Keratinocyte (primary cell): ENCODE data around the gene RNU1-1. TPM values are rescaled to one million over a fixed set of nuclear protein-coding genes. Genes with fewer than 3 reads are reported as not detected.
"Not testable (repeated sequence)": the region's sequence is repeated elsewhere in the genome, so short reads cannot be mapped to it uniquely, and the experiment has no call there.

Source experiments
- DNase-seq: peaks from one replicate; pipeline ENCODE4 v3.0.0-alpha.2; 2011; ENCODE audit warnings: low read depth, missing footprints, low spot score
- FAIRE-seq: peaks from 2 replicates; lab custom pipeline; 2011; peaks lifted over from hg19 to GRCh38; lab: Jason Lieb, UNC
- H2AFZ ChIP-seq: 2 replicates; pipeline ENCODE4 v1.6.0; 2012; ENCODE audit warnings: low read length, control low read depth, inconsistent platforms; ENCODE audit not compliant: control insufficient read depth
- H3K27ac ChIP-seq: 2 replicates; pipeline ENCODE4 v1.5.1; 2011; ENCODE audit warnings: low read length; ENCODE audit not compliant: control insufficient read depth, insufficient read depth
- H3K27me3 ChIP-seq: 3 replicates; pipeline ENCODE4 v1.6.0; 2011; ENCODE audit warnings: low read length; ENCODE audit not compliant: control insufficient read depth, insufficient read depth; ENCODE audit errors: extremely low read depth
- H3K36me3 ChIP-seq, 2 experiments: 2 replicates in 1 of 2; 3 replicates in 1 of 2; pipeline ENCODE4 v1.5.1; 2011; ENCODE audit warnings: low read length in 2 of 2, mild to moderate bottlenecking in 1 of 2; ENCODE audit not compliant: control insufficient read depth in 2 of 2, insufficient read depth in 2 of 2; ENCODE audit errors: extremely low read depth in 1 of 2
- H3K4me1 ChIP-seq: 3 replicates; pipeline ENCODE4 v1.5.1; 2011; ENCODE audit warnings: low read length; ENCODE audit not compliant: control insufficient read depth, insufficient read depth; ENCODE audit errors: extremely low read depth
- H3K4me2 ChIP-seq: 3 replicates; pipeline ENCODE4 v1.6.0; 2011; ENCODE audit warnings: low read depth, low read length; ENCODE audit not compliant: control insufficient read depth, insufficient read depth; ENCODE audit errors: extremely low read depth
- H3K4me3 ChIP-seq, 3 experiments: fragments of 200-600 bp in 1 of 3; sonication (generic) in 1 of 3; 2 replicates in 2 of 3; 3 replicates in 1 of 3; pipeline ENCODE4 v1.5.1; 2011 to 2016; ENCODE audit warnings: low read length in 3 of 3, mild to moderate bottlenecking in 3 of 3, control low read depth in 2 of 3, inconsistent platforms in 1 of 3, low read depth in 1 of 3, mixed read lengths in 1 of 3, mixed run types in 1 of 3, moderate library complexity in 1 of 3; ENCODE audit not compliant: control insufficient read depth in 2 of 3, insufficient read depth in 2 of 3; ENCODE audit errors: extremely low read depth in 1 of 3
- H3K79me2 ChIP-seq: 2 replicates; pipeline ENCODE4 v1.6.0; 2012; ENCODE audit warnings: low read length; ENCODE audit not compliant: control insufficient read depth, insufficient read depth
- H3K9ac ChIP-seq: 3 replicates; pipeline ENCODE4 v1.6.0; 2011; ENCODE audit warnings: low read length; ENCODE audit not compliant: control insufficient read depth, insufficient read depth; ENCODE audit errors: extremely low read depth
- H3K9me1 ChIP-seq: 3 replicates; pipeline ENCODE4 v1.6.0; 2011; ENCODE audit warnings: low read length; ENCODE audit not compliant: control insufficient read depth, insufficient read depth; ENCODE audit errors: extremely low read depth
- H3K9me3 ChIP-seq: 2 replicates; pipeline ENCODE4 v1.5.1; 2012; ENCODE audit warnings: low read depth, low read length; ENCODE audit not compliant: control insufficient read depth
- H4K20me1 ChIP-seq: 3 replicates; pipeline ENCODE4 v1.6.0; 2011; ENCODE audit warnings: low read length; ENCODE audit not compliant: control insufficient read depth, insufficient read depth; ENCODE audit errors: extremely low read depth
- EZH2 ChIP-seq: IDR thresholded peaks from one replicate; pipeline ENCODE4 v1.6.1; 2012; ENCODE audit warnings: inconsistent platforms, mild to moderate bottlenecking, low read length, moderate library complexity
- dilution Hi-C: fragments of 300-500 bp; cut with MboI; formaldehyde crosslinking; loops from one replicate; pipeline ENCODE4 v1.7.0; 2020; ENCODE audit warnings: low sequenced_read_pairs; ENCODE audit not compliant: extremely low pct_ligation_motif_present
- polyA plus RNA-seq, 5 experiments: library from polyadenylated mRNA; depleted of rRNA in 3 of 5; stranded (reverse) in 3 of 5; stranded (forward) in 1 of 5; unstranded in 1 of 5; fragments of >200 nt; gene quantifications; 1 replicate in 1 of 5; 2 replicates in 3 of 5; 3 replicates in 1 of 5; pipeline versions ENCODE4 v1.2.1 to v1.2.3, GENCODE V29; 2011 to 2012; ENCODE audit warnings: missing spikeins in 2 of 5, low read depth in 1 of 5, low replicate concordance in 1 of 5

The RNU1-1 gene
- polyA plus RNA-seq, 1 donor (not counting 4 experiments of a cell fraction or from before 2014, with no cell fraction given) = 67.0 TPM

- peaks cover 15% of the 10 kb centered on the region for H3K27me3 ChIP-seq
- no peak overlapping the region for H3K9ac ChIP-seq
- no peak for DNase-seq
- H3K79me2 ChIP-seq = no peaks in the 10 kb centered on the region
- no peak for FAIRE-seq
- H3K4me2 ChIP-seq = no peak overlapping the region
- no peaks in the 10 kb centered on the region for H4K20me1 ChIP-seq
- no peak for TF ChIP-seq EZH2
- H2AFZ ChIP-seq = no peak overlapping the region
- H3K4me1 ChIP-seq = no peaks in the 10 kb centered on the region
- H3K4me3 ChIP-seq = no peak overlapping the region
- dilution Hi-C loops = no loop called here
- no peaks in the 10 kb centered on the region for H3K36me3 ChIP-seq
- H3K9me3 ChIP-seq = no peaks in the 10 kb centered on the region
- H3K27ac ChIP-seq = no peak overlapping the region
- H3K9me1 ChIP-seq = no peaks in the 10 kb centered on the region
These were observed 7.2 kb upstream of the RNU1-1 start for GRCh38 chr1:16521288-16521583.

GRCh38 chr1:16520435-16521287, 6.6 kb upstream of the RNU1-1 start:
- DNase-seq, H3K9me3 ChIP-seq, FAIRE-seq, H3K4me1 ChIP-seq, H3K36me3 ChIP-seq, H3K9me1 ChIP-seq, H3K27ac ChIP-seq, H3K79me2 ChIP-seq, H2AFZ ChIP-seq, dilution Hi-C loops, H3K9ac ChIP-seq, H4K20me1 ChIP-seq: not testable (repeated sequence)
- Histone ChIP-seq H3K4me3 (peak overlapping the region in 2 of 3 experiments; percentile 22 to 55), H3K4me2 (peak overlapping the region; percentile 37), H3K27me3 (peaks cover 15% of the 10 kb centered on the region)

DNA sequence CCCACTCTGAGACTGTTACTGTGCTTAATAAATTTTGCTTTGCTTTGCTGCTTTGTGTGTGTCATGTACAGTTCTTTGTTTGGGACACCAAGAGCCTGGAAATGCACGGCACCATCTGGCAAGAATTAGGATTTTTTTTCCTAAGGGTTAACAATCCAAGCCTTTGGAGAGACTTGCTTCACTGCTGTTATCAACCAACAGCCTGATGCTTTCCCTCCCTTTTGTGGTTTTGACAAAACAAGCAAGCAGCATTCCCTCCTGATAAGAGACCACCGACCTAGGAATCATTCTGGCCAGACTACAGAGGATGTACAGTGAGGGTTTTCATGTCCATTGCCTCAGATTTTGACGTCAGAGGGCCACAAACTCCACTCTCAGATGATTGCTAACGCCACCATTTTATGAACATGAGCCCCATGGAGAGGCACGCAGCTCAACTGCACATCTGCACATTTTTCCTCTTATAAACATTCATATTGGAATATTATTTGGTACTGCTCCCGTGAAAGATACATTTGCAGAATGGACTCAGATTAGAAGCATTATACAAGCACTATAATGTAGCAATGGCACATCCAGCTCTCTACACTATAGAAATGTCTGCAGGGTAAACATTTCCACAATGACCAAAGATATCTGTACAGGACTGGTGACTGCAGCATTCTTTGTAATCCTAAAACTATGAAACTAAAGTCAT, 5.3 kb upstream of the RNU1-1 start:
- H4K20me1 ChIP-seq, dilution Hi-C loops, H3K4me2 ChIP-seq, H3K4me1 ChIP-seq, H2AFZ ChIP-seq, H3K27ac ChIP-seq, H3K4me3 ChIP-seq, DNase-seq, FAIRE-seq, H3K36me3 ChIP-seq, H3K79me2 ChIP-seq, H3K9me3 ChIP-seq, H3K9me1 ChIP-seq, H3K9ac ChIP-seq: not testable (repeated sequence)
- peaks cover 15% of the 10 kb centered on the region for H3K27me3 ChIP-seq

DNA sequence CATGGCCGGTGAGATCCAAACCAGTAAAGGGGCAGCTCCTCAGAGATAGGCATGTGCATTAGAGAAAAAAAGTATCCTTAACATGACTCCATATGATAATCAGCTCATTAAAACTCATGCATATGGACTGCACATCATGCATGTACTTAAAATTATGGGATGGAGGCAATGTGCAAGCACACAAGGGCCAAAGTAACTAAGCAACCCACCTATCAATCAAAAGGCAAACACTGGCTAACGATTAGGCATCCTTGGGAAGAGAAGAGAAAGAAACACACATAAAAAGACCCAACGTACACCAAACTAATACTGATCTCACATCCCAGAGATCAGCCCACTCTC, 4.8 kb upstream of the RNU1-1 start:
- H2AFZ ChIP-seq, FAIRE-seq, H3K27ac ChIP-seq, dilution Hi-C loops, H3K4me3 ChIP-seq, H3K4me1 ChIP-seq, H3K36me3 ChIP-seq, H4K20me1 ChIP-seq, H3K79me2 ChIP-seq, DNase-seq, H3K9ac ChIP-seq, H3K4me2 ChIP-seq, H3K9me1 ChIP-seq, H3K9me3 ChIP-seq: not testable (repeated sequence)
- H3K27me3 ChIP-seq = peaks cover 15% of the 10 kb centered on the region
